ENCODE data around the gene TXLNB.
"Not testable (repeated sequence)": the region's sequence is repeated elsewhere in the genome, so short reads cannot be mapped to it uniquely, and the experiment has no call there.

TXLNB gene

GRCh38 chr6:139231206-139231605, 60.6 kb downstream of the TXLNB start:
- DNase-seq, result no peak

DNA sequence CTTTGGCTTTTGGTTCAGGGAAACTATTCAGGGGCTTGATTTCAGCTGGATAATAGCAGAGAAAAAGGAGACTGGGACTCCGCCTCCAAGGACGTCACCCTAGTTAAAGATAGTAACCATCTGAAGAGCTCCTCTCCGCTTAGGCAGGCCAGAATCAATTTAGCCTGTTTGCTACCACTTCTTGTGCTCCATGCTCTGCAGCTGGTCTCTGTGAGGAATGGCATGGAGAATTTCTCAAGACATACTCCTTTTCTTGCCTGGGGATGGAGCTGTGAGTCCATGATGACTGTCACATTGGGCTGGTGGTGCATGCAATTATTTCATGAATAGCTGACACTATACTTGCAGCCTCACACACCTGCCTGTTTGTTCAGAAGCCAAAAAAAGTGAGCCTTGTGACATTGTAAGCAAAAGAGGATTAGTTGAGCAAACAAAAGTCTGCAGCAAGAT, 61.4 kb downstream of the TXLNB start:
- DNase-seq, result peak; percentile 66

GRCh38 chr6:139228387-139228786, 63.4 kb downstream of the TXLNB start:
- not testable (repeated sequence) for DNase-seq

DNA sequence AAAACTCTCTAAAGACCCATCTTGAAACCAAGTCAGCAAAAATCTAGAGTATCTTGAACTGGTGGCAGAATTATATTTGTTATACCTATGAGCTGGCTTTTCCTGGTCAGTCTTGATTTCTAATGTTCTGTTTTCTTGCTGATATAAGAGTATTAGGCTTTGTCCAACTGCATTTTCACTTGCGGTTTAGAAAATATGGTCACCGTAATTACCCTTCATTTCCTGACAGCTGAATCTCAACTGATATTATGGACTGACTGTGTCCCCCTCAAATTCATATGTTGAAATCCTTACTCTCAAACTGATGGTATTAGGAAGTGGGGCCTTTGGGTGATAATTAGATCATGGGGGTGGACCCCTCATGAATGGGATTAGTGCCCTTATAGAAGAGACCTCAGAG, 72.1 kb downstream of the TXLNB start:
- DNase-seq, result no peak

DNA sequence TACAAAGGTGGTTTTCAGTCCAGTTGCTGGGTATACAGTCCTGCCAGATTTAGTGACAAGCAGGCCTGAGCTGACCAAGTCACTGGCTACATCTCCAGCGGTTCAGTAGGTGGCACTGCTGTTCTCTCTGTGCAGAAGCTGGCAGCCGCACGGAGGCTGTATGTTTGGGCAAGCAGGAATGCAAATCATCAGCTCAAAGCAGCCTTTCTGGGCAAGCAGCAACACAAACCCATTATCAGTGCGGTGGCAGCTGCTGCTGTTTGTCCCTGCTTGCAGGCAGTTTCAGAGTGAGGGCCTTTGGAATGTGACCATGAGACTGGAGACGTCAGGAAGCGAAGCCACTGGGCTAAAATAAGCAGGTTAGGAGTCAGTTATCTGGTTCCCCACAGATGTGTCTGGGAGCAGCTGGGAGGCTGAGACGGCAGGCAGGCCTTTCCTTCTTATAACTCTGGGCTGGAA, 72.5 kb downstream of the TXLNB start:
- DNase-seq, result peak; percentile 56

DNA sequence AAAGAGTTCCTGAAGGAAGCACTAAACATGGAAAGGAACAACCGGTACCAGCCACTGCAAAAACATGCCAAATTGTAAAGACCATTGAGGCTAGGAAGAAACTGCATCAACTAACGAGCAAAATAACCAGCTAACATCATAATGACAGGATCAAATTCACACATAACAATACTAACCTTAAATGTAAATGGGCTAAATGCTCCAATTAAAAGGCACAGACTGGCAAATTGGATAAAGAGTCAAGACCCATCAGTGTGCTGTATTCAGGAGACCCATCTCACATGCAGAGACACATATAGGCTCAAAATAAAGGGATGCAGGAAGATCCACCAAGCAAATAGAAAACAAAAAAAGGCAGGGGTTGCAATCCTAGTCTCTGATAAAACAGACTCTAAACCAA, 79.3 kb downstream of the TXLNB start:
- DNase-seq, result not testable (repeated sequence)

DNA sequence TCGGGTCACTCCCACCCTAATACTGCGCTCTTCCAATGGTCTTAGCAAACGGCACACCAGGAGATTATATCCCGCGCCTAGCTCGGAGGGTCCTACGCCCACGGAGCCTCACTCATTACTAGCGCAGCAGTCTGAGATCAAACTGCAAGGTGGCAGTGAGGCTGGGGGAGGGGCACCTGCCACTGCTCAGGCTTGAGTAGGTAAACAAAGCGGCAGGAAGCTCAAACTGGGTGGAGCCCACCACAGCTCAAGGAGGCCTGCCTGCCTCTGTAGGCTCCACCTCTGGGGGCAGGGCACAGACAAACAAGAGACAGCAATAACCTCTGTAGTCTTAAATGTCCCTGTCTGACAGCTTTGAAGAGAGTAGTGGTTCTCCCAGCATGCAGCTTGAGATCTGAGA, 81.0 kb downstream of the TXLNB start:
- not testable (repeated sequence) for DNase-seq

DNA sequence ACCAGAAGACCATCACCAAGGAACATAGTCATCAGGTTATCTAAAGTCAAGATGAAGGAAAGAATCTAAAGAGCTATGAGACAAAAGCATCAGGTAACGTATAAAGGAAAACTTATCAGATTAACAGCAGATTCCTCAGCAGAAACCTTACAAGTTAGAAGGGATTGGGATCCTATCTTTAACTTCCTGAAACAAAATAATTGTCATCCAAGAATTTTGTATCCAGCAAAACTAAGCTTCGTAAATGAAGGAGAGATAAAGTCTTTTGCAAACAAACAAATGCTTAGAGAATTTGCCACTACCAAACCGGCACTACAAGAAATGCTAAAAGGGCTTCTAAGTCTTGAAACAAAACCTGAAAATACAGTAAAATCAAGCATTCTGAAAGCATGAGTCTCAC, 86.0 kb downstream of the TXLNB start:
- DNase-seq, result no peak

DNA sequence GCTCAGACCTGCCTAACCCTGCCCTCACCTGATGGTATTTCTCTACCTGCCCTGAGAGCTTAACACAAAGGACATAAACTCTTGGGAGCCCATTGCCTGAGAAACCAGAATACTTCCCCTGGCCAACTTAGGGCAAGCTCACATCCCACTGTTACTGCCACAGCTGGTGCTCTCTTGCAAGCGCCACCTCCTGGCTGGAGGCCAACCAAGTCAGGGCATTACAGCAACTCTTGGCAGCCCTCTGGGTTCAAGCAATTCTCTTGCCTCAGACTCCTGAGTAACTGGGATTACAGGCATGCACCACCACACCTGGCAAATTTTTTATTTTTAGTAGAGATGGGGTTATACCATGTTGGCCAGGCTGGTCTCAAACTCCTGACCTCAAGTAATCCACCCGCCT, 86.8 kb downstream of the TXLNB start:
- no peak for DNase-seq

DNA sequence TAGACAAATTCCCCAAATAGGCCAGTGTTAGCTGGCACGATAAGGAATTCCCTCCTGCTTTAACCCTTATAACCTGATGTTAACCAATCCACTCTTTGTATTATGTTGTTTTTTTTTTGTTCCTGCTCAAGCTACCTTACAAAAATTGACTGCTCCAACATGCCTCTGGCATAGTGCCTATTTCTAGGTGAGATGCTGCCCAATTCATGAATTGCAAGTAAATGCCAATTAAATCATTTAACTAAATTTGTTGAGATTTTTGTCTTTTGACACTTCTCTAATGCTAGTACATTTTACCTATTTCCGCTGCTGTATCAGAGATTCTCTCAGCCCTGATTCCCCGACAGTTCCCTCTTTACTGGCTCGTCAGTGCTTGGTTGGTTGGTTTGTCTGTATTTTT, 90.4 kb downstream of the TXLNB start:
- no peak for DNase-seq

DNA sequence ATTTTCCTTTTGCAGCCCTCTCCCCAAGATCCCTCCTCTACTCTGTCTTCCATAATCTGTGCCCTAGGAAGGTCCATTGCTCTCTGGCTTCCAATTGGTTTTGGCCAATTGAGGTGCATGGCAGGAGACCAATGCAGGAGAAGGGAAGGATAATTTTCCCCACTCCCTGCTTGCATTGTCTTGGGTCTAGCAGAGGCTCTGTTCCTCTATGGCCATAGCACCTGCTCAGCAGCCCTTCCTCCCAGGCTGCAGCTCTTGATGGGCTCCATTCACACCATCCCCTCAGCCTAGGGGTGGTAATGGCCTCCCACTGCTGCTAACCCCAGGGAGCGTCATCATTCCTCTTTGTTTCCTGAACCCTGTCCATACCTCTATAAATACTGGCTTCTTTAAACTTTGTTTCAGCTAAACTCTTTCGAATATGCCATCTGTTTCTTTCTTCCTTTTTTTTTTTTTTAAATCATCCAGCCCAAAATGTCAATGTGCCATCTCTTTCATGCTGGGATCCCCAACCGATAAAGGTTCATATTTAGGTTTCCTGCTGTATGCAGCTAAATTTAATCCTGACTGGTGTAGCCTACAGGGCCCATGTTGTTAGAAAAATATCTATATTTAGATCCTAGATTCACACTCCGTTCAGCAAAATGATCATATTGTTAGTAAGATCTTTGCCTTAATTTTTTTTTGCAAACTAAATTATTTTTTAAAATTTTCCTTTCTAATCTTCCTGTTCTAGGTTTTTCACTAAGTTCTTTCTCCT, 93.1 kb downstream of the TXLNB start:
- no peak for DNase-seq

GRCh38 chr6:139194740-139195139, 97.1 kb downstream of the TXLNB start:
- no peak for DNase-seq

Measured in NCI-H510A (cell line).